Stimulated activated CD8-positive, alpha-beta memory T cell treated with anti-CD3 and anti-CD28 coated beads, Interleukin-12 subunit alpha, Interleukin-12 subunit beta, amount 100 ng/mL, for 24 hours (primary cell): ENCODE data around the gene PSME3IP1.

ENCODE experiments used
- DNase-seq: peaks from one replicate; pipeline ENCODE4 v3.0.0-alpha.2; 2020; ENCODE audit errors: extremely low read depth

PSME3IP1 gene

DNA sequence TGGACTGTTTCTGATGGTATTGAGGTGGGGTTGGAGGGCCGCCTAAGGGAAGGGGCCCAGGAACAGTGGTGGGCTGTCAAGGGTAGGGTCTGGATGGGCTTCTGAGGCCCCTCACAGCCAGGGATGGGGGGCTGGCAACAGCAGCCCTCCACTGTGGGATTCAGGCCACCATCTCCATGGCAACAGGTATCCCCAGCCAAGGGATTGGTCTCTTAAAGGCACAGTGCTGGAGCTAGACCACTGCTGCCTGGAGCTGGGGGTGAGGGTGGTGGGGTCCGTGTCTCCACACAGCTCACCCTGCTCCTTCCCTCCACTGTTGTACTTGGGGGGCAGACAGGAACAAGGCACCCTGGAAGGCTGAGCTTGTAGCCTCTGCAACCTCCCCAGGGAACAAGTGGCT, 41.8 kb downstream of the PSME3IP1 start:
- no peak for DNase-seq

DNA sequence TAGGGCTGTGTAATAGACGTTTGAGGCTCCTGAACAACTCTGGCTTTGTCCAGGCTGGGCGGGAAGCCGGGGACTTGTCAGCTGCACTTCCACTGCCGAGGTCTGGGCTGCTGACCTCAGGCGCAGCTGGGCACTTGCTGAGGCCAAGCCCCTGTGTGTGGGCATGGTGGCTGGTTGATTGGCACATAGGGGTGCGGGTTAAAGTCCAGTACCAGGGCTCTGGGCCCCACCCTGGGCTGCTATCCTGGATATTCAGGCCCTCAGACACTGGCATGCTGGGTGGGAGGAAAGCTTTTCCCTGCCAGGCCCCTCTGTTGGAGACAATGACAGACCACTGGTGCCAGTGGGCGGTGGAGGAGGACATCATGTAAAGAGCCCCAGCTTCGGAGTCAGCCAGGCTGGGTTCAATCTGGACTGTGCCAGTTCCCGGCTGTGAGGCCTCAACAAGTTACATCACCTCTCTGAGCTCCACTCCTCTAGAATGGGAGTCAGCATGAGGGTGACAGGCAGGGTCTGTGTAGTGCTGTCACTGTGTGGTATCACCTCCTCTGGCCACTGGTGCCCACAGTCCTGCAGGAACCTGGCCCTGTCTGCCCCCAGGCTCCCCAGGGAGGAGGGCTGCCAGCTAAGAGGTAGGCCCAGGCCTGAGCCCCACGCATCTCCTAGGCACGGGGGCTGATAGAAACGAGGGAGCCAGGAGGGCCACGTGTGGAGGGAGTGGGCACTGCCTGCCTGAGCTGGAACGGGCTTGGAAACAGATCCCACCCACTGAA, 42.5 kb downstream of the PSME3IP1 start:
- DNase-seq, result no peak

DNA sequence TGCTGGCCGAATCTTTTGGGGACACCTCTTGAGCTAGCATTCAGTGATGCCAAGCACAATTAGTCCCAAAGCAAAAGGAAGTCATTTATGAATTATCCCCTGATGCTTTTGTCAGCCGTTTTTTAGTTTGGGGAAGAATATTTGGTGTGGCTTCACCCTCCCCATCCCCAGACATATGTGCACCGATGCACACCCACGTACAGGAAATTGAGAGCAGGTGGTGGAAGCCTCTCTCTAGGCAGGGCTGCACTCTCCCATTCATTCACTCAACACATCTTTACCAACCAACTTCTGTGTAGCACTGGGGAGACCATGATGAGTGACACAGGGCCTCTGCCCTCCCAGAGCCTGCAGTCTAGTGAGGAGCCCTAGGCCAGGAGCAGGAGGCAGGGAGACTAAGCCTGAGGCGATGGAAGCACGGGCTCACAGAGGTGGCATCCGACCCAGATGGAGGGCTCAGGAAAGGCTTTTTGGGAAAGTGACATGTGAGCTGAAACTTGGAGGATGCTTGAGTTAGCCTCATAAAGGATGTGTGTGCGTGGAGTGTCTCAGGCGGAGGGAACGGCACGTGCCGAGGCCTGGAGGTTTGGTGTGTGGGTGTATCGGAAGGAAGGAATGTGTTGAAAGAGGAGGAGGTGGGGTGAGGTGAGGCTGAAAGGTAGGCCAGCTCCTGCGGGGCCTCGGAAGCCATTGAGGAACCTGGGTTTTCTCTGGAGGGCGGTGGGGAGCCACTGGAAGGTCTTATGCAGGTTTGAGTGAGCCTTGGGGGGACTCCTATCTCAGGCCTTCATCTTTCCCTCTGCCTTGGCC, 43.8 kb downstream of the PSME3IP1 start:
- no peak for DNase-seq

DNA sequence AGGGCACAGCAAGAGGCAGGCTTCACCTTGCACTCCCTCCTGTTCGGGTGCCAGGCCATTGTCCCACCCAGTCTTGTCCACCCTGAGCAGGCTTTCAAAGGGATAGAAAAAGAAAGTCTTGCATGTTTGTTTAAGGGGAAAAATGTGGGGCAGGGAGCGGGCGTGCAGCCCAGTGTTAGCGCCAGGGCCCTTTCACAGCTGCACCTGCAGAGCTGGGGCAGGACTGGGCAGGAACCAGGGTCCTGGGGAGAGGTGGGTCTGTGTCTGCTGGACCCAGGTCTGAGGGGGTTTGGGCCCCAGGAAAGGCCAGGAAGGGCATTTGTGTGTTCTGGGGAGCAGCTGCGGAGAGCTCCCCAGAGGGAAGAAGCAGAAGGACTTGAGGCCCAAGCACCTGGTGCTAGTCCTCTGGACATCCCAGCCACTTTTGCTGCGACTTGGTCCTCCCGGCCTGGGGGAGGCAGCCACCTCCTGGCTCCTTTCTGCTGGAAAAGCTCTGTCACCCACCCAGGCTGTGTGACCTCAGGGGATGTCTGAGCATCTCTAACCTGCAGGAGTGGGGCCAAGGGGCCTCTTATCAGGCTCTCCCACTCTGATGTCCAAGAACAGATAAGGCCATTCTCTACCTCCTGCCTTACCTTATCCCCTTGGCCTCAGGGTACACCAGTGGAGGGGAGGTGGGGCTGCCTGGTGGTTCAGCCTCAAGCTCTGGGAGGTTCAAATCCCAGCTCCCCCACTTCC, 44.7 kb downstream of the PSME3IP1 start:
- DNase-seq, result no peak

DNA sequence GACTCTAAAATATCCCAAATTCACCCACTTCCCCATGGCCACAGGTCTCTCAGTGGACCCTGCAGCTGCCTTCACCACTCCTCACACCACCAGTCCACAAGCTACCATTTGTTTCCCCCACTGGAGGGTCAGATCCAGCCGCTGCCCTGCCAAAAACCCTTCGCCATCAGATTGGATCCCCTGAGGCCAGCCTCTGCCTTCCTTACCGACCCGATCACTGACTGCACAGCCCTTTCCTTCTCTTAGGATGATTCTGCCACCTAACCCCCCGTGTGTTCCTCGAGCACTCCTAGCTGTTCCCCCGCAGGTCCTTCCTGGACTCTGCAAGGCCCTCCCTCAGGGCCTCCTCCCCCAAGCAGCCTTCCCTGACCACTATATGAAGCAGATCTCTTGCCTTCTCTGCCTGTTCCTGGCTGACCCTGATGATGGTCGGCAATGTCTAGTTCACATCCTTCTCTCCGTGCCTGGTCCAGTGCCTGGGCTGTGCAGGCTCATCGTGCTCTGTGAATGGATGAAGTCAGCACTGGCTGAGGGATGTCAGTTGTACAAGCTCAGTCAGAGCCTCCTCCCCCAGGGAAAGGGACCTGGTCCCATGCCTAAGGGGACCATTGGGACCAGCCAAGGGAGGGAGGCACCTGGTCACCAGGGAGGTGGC, 47.4 kb downstream of the PSME3IP1 start:
- no peak for DNase-seq

DNA sequence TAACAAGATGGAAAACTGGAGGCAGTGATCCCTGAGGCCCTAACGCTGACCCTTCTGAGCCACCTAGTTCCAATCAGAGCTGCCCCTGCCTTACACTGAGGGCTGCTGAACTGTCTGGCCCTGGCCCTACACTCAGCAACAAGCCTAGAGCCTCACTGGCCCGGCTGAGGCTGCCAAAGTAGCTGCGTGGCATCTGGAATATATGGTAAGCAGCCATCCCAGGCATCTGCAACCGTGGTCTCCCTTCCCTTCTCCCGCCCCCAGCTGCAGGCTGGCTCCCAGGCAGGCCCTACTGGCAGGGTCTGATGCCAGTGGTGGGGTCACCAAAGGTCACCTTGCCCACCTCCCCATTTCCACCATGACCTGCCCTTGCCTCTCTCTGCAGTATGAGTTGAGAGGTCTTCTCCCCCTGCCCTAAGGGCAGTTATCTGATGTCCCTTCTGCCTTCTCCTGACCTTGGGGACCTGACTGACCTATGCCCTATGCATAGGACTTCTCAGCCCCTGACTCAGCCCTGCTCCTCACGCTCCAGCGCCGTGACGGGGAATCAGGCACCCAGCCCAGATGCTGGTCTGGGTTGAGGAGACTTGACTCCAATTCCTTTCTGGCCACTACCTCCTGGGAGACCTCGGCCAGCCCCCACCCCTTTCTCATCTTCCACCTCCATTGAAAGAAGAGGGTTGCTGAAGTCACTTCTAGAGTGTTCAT, 48.1 kb downstream of the PSME3IP1 start:
- no peak for DNase-seq

DNA sequence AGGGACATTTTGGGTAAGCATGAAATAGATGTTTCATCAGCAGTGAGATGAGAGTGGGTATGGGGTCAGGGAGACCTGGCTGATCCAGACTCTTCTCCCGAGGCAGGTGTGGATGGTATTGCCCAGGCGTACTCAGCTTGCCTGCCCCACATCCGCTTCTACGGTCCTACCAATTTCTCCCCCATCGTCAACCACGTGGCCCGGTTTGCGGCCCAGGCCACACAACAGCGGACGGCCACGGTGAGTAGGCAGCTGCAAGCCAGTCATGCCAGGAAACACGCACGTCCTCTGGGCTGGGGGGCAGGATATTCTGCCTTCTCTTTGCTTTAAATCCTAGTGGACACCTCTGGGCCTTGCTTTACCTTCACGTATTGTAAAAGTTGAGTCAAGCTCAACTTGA, 48.8 kb downstream of the PSME3IP1 start:
- DNase-seq, result no peak

DNA sequence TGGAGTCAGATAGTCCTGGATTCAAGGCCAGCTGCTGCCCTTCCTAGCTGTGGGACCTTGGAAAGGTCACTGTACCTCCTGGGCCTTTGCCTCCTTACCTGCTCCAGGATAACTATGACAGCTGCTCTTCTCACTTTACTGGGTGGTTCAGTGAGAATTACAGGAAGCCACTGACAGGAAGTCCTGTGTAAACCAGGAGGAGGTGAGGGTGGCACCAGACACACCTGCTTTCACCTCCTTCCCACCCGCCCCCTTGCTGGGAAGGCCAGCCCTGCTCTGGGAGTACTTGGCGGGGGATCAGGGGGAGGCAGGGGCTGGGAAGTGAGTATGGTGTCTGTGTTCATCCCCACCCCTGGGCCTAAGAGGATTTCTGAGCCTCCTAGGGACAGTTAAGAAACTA, 50.9 kb downstream of the PSME3IP1 start:
- DNase-seq, result no peak

DNA sequence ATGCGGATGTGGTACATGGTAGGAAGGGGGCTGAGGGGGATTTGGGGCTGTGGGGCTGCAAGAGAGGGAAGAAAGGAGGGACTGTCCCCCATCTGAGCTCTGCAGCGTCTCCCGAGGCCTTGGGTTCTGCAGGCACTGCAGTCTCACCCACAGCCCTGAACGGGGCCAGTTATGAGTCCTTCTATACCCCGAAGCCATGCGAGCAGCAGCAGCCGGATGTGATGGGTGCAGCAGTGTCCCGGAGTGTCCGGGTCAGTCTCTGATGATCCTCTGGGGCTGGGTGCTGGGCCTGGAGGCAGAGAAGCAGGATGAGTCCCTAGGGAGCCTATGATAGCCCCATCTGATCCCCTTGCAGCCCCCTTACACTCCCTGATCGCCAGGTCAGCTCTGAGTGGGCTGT, 52.0 kb downstream of the PSME3IP1 start:
- no peak for DNase-seq

DNA sequence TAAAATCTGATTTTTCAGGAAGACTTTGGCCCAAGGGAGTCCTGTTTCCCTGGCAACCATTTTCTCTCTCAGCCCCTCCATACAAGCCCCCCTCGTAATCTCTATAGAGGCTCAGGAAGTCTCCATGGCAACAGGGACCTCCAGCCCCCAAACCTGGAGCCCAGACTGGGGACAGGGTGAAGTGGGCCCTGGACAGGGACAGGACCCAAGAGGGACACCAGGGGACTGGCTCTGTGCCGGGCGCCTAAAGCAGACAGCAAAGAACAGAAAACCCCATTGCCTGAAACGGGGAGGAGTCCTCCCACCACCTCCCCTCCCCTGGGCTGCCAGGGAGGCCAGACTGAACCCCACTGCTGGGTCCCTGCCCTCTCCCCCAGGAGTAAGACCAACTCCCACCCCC, 52.8 kb downstream of the PSME3IP1 start:
- DNase-seq, result no peak

DNA sequence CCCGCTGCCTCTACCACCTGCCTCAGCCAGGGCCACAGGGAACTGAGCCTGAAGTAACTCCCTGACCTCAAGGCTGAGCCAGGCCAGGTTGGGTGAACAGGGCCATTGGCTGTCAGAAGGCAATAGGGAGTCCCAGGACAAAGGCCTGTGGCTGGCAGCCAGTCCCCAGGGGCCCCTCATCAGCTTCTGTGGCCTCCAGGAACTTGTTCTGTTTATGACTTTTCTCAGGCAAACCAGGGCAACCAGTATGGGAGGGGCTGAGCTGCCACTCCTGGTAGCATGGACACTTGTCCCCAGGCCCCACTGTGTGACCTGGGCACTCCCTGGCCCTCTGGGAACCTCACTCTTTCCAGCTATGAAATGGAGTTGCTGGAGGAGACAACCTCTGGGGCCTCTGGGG, 53.4 kb downstream of the PSME3IP1 start:
- no peak for DNase-seq

DNA sequence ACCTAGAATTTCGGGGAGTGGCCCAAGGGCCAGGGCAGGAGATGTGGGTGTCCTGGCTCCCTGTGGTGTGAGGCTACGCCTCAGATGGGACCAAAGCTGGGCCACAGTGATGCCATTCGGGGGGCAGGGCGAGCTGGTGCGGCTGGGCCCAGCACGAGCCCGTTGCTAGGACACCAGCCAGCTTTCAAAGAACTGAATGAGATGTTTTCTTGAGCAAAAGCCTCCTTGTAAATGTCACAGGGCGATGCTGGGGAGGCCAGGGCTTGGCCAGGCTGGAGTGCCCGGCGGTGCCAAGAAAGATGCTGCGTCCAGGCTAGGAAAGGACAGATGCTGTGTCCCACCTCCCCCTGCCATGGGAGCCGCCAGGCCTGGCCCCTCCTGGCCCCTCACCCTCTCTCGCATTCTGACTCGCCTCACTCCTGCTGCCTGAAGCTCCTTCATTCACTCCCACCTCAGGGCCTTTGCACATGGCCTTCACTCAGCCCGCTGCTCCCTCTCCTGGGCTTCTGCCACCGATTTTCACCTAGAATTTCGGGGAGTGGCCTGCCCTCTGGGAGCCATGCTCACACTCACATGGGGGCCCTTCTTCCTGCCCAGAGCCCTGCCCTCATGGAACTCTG, 54.4 kb downstream of the PSME3IP1 start:
- DNase-seq, result no peak

DNA sequence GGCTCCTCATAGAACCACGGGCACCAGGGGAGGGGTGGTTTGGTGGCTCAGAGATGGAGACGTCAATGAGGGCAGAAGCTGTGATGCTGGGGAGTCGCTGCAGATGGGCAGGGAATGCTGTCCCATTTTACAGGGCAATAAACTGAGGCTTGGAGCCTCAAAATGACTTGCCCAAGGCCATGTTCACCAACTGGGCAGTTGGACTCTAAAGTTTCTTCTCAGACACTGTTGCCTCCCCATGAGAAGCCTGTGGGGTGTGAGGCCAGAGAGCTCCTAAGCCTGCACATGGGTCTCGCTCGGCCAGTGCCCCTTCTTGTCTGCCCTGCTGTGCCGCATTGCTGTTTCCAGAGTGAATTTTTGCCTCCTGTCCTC, 54.9 kb downstream of the PSME3IP1 start:
- no peak for DNase-seq

DNA sequence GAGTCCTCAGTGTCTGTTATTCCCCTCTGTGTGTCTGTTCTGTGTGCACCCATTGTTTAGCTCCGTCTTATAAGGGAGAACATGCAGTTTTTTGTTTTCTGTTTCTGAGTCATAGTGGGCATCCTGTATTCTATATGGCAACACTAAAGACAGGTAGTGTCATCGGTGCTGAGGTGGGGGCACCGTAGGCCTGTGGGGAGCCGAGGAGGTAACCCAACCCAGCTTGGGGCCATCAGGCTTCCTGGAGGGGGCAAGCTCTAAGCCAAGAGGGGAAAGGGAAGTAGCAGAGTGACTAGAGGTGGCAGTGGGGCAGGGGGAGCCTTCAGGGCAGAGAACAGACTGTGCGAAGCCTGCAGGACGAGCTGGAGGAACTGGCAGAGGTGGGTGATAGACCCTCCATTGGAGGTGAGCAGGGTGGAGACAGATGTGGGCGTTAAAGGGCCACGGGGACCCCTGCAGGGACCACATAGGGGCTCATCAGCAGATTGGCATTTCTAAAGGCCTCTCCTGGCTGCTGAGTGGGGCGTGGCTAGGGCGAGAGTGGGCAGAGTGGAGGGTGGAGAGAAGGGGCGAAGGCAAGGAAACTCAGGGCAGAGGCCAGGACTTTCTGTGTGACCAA, 57.0 kb downstream of the PSME3IP1 start:
- DNase-seq, result no peak

DNA sequence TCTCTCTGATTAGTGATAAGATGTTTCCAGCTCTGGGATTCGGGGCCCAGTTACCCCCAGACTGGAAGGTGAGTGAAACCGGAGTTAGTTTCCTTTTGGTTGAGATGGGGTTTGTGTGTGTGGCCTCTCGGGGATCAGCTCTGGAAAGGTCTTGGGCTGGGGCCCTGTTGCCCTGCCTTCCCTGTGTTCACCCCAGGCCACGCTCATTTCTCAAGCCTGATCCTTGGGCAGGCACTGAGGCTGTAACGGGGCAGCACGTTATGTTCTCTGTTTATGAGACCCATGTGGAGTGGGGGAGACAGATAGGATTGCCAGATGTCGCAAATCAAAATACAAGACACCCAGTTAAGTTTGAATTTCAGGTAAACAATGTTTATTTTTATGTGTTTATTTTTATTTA, 58.0 kb downstream of the PSME3IP1 start:
- DNase-seq, result no peak

DNA sequence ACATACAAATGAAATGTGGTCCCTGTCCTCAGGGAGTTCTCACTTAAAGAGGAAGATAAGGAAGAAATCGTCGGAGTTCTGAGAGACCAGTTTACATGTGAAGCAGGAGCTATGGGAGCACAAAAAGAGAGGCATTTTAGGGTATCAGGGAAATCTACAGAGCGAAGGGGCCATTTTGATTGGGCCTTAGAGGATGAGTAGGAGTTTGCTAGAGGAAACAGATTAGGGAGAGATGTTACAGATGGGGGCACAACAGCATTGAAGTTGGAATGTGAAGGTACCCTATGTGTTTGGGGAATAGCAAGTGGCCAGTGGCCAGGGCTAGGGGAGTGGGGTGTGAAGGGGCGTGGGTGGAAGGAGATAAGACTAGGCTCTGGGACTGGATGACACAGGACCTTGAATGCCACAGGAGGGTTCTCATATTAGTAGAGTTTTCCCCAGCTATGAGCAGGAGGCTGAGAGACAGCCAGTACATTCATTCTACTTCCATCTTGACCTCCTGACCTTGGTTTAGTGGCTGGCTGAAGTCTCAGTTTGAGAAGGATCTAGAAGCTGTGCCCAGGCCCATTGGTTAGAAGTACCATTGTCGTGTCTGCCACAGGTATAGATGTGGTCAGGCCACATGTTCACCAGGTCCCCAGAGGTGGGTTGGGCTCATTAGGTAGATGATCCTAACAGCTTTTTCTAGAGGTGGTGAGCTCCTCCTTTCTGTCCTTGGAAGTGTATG, 58.6 kb downstream of the PSME3IP1 start:
- DNase-seq, result no peak

DNA sequence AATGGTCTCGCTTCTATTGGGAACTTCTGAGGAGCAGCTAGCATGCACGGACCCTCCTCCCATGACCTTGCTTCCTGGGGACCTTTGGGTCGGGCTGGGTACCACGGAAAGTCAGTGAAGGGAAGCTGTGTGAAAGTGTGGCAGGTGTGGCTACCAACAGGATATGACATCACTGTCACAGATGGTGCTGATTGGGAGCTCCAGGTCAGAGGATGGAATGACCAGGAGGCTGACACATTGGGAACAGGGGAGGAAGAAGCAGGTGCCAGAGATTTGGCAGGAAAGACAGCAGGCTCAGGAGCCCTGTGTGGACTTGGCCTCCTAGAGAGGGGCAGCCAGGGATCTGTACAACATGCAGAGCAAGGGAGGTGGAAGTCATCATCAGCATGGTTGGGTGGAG, 59.4 kb downstream of the PSME3IP1 start:
- DNase-seq, result no peak

DNA sequence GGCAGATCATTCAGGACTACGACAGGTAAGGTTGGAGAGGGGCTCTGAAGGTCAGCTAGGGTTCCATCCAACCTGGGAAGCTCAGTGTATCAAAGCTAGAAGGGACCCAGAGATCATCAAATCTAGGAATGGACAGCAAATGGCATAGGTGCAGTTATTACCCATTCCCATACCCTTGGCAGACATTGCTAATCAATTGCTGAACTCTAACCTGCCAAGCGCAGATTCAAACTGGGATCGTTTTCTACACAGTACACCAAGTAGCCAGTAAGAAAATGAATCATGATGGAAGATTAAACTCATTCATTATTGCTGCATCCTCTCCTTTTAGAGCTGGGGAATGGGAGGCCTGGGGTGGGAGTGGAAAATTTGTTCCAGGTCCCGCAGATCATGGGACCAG, 59.9 kb downstream of the PSME3IP1 start:
- no peak for DNase-seq

DNA sequence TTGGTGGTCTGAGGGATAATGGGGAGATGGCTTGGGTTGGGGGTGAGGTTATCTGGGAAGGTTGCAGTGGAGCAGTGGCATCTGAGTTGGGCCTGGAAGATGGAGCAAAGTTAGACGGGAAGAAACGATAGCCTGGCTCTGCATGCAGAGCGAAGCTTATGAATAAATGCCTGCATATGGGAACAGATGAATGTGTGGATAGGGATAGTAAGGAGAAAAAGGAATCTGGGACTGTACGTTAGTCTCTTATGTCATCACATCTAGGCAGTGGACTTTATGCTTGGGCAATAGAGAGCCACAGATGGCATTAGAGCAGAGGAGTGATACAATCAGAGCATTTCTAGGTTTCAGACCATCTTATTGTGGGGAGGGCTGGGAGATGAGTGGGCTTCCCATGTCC, 60.5 kb downstream of the PSME3IP1 start:
- DNase-seq, result no peak
